Right lobe of liver (tissue), 6 donors: Measurements from ENCODE around the gene CHST8. TPM values are rescaled to one million over a fixed set of nuclear protein-coding genes. Genes with fewer than 3 reads are reported as not detected.
A peak's percentile ranks its signal among the peaks of the same experiment; 100 is the strongest.

ENCODE experiments used
- ATAC-seq, 4 donors: fragments of 200-7000 bp; cut with Tn5 transposase; one replicate each; pipeline ENCODE4 v1.9.1; 2020; ENCODE audit warnings: mild to moderate bottlenecking in 4 of 4, moderate library complexity in 4 of 4
- DNase-seq, 3 donors: peaks; one replicate each; pipeline ENCODE4 v3.0.0-alpha.2; 2020
- H3K27ac ChIP-seq, 3 donors: fragments of 200-600 bp; one replicate each; pipeline ENCODE4 v1.8.0; 2022
- H3K27me3 ChIP-seq, 2 donors: fragments of 200-600 bp; one replicate each; pipeline ENCODE4 v1.8.0; 2022
- H3K36me3 ChIP-seq, 4 donors: fragments of 200-600 bp; sonication (generic) in 1 of 4; one replicate each; pipeline versions ENCODE4 v1.5.1 to v1.8.0; 2017 to 2022; ENCODE audit warnings: control low read depth in 1 of 4
- H3K4me1 ChIP-seq, 4 donors: fragments of 200-600 bp; sonication (generic) in 1 of 4; one replicate each; pipeline versions ENCODE4 v1.5.1 to v1.8.0; 2017 to 2022; ENCODE audit warnings: control low read depth in 1 of 4
- H3K4me3 ChIP-seq, 3 donors: fragments of 200-600 bp; one replicate each; pipeline ENCODE4 v1.8.0; 2022
- H3K9me3 ChIP-seq, 4 donors: fragments of 200-600 bp; sonication (generic) in 1 of 4; one replicate each; pipeline versions ENCODE4 v1.5.1 to v1.8.0; 2017 to 2022; ENCODE audit warnings: control low read depth in 1 of 4
- POLR2A ChIP-seq: fragments of 450-650 bp; IDR thresholded peaks from one replicate; pipeline ENCODE4 v1.6.1; 2017; ENCODE audit warnings: antibody characterized with exemption, mild to moderate bottlenecking
- WGBS: methylation state at CpG from one replicate; pipeline ENCODE4 v1.1.6; 2018; ENCODE audit warnings: low coverage, low lambda C conversion rate; ENCODE audit not compliant: insufficient coverage; ENCODE audit errors: missing lambda C conversion rate; 5-methylcytosine and 5-hydroxymethylcytosine counted together
- intact Hi-C, 2 donors: fragments of 100-400 bp; cut with DNase I; formaldehyde crosslinking; loops; one replicate each; pipeline versions ENCODE4 v1.11.2 to v1.14.1; 2022
- total RNA-seq, 6 experiments: library from RNA; depleted of rRNA in 2 of 6; stranded (reverse); fragments of >200 nt in 2 of 6; fragmentation: NEBNext Ultra II Directional in 3 of 6; extraction: Animal tissue kit (Norgen Biotek cat#: 25700) in 3 of 6; gene quantifications; one replicate each; pipeline versions ENCODE4 v1.1.0 to v1.2.4, GENCODE V29; 2016 to 2023
- TF ChIP-seq, protein P1 (sequence below), 4 donors: fragments of 200-600 bp in 3 of 4; fragments of 450-650 bp in 1 of 4; IDR thresholded peaks; one replicate each; pipeline versions ENCODE4 v1.5.1 to v1.8.0; 2016 to 2022; ENCODE audit warnings: antibody characterized with exemption in 4 of 4, mild to moderate bottlenecking in 2 of 4
- donor health status: DM: no; HTN: yes; CAD: no.
- donor health status: DM: no; HTN: no; CAD: no.
- donor health status: DM: no; HTN: no; CAD: no.
- donor health status: DM: no; HTN: yes; CAD: no.
- donor health status: DM: no; HTN: yes; CAD: no.

Gene CHST8
- total RNA-seq, 6 experiments from 2014 or later = 0.12 to 0.19 TPM; not detected in 4

DNA sequence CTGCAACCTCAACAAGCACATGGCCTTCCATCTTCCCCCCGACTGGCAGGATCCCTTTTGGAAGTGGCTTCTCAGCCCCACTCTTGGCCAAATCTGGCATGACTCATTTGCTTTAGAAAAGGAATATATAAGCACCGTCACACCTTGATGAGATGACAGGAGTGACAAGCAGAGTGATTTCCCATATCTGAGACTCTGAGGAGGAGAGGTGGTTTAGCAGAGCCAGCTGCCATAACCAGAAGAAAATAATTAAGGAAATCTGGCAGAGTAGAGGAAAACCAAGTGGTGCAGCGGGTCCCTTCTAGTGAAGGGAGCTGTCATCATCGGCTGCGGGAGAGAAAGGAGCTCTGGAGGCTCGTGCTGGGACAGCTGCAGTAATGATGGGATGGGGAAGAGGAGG lies 147.5 kb downstream of the CHST8 start:
- H3K4me3 ChIP-seq = no peak overlapping the region
- ATAC-seq (no peak), DNase-seq (no peak)
- H3K27me3 ChIP-seq = no peaks in the 10 kb centered on the region
- no peak for TF ChIP-seq POLR2A
- TF ChIP-seq, protein P1, sequence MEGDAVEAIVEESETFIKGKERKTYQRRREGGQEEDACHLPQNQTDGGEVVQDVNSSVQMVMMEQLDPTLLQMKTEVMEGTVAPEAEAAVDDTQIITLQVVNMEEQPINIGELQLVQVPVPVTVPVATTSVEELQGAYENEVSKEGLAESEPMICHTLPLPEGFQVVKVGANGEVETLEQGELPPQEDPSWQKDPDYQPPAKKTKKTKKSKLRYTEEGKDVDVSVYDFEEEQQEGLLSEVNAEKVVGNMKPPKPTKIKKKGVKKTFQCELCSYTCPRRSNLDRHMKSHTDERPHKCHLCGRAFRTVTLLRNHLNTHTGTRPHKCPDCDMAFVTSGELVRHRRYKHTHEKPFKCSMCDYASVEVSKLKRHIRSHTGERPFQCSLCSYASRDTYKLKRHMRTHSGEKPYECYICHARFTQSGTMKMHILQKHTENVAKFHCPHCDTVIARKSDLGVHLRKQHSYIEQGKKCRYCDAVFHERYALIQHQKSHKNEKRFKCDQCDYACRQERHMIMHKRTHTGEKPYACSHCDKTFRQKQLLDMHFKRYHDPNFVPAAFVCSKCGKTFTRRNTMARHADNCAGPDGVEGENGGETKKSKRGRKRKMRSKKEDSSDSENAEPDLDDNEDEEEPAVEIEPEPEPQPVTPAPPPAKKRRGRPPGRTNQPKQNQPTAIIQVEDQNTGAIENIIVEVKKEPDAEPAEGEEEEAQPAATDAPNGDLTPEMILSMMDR (IDR thresholded peaks at IDR 0.05) = no peak
- intact Hi-C loops = loop anchor here in 1 of 2 donors (5.0 kb wide), 1 partner anchor 532 kb away; no protein-coding TSS in a partner anchor
- 43% methylated on average over 6 of the region's 6 CpGs for WGBS
- H3K4me1 ChIP-seq = no peaks in the 10 kb centered on the region
- H3K9me3 ChIP-seq = no peaks in the 10 kb centered on the region
- no peaks in the 10 kb centered on the region for H3K36me3 ChIP-seq
- no peak overlapping the region for H3K27ac ChIP-seq

DNA sequence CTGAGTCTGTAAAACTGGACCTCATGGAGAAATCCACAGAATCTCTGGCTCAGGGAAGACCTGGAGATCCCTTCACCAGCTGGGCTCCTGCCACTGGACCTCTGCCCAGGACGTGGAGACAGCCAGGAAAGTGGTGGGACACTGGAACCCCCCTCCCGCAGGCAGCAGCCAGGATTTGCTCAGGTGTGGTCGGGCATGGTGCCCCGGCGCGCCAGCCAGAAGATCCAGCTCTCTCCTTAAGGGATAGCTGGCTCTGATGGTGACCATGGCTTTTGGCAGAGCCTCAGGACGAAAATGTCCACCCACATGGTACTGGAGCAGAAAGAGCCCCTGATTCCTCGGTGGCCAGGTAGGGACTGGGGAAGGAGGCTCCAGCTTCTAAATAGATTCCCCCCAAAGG lies 148.4 kb downstream of the CHST8 start:
- no peak overlapping the region for H3K4me3 ChIP-seq
- H3K36me3 ChIP-seq = no peaks in the 10 kb centered on the region
- ATAC-seq (no peak), DNase-seq (no peak)
- intact Hi-C loops = loop anchor here (5.0 to 10.0 kb wide), 4 partner anchors 235 to 533 kb away; no protein-coding TSS in a partner anchor
- H3K27ac ChIP-seq = no peak overlapping the region
- no peaks in the 10 kb centered on the region for H3K4me1 ChIP-seq
- H3K27me3 ChIP-seq = no peaks in the 10 kb centered on the region
- no CpG with 5 or more reads among the region's 8 CpGs for WGBS
- no peaks in the 10 kb centered on the region for H3K9me3 ChIP-seq
- TF ChIP-seq POLR2A = no peak
- TF ChIP-seq, protein P1 (IDR thresholded peaks at IDR 0.05) = no peak

DNA sequence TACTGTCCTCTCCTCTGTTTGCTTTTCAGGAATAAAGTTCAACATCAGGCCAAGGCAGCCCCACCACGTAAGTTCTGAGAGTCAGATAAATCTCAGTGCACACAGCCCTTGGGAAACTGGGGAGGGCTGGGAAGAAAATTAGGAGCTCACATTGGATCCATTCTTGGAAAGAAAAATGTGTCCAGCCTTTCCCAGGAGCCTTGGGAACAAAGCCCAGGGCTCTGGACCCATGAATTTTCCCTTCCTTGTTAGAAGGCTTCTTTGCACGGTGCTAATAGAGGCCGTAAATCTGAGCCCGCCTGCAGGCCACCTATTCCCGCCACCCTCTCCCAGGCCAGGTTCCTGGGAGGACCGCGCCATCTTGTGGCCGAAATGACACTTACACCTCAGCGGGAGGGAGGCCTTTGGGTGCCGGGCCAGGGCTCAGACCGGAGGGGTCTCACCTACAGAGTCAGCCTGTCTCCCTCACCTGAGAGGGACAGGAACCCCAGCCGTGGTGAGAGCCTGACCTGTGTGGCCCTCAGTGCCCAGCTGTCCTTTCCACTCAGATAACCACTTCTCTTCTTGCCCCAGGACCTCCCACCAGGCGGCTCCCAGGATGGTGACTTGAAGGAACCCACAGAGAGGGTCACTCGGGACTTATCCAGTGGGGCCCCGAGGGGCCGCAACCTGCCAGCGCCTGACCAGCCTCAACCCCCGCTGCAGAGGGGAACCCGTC lies 149.8 kb downstream of the CHST8 start:
- Histone ChIP-seq H3K27me3 (no peaks in the 10 kb centered on the region), H3K9me3 (no peaks in the 10 kb centered on the region), H3K4me3 (no peak overlapping the region), H3K4me1 (no peaks in the 10 kb centered on the region), H3K36me3 (no peaks in the 10 kb centered on the region), H3K27ac (no peak overlapping the region)
- WGBS = 0% methylated on average over 9 of the region's 19 CpGs
- intact Hi-C loops = loop anchor here (5.0 to 10.0 kb wide), 4 partner anchors 233 to 534 kb away; no protein-coding TSS in a partner anchor
- peak; percentile 79 to 94 (median 90) for ATAC-seq
- TF ChIP-seq, protein P1 (IDR thresholded peaks at IDR 0.05) = peak; percentile 89 to 91 (median 90)
- no peak for TF ChIP-seq POLR2A
- DNase-seq = peak; percentile 79 to 80 (median 79)

DNA sequence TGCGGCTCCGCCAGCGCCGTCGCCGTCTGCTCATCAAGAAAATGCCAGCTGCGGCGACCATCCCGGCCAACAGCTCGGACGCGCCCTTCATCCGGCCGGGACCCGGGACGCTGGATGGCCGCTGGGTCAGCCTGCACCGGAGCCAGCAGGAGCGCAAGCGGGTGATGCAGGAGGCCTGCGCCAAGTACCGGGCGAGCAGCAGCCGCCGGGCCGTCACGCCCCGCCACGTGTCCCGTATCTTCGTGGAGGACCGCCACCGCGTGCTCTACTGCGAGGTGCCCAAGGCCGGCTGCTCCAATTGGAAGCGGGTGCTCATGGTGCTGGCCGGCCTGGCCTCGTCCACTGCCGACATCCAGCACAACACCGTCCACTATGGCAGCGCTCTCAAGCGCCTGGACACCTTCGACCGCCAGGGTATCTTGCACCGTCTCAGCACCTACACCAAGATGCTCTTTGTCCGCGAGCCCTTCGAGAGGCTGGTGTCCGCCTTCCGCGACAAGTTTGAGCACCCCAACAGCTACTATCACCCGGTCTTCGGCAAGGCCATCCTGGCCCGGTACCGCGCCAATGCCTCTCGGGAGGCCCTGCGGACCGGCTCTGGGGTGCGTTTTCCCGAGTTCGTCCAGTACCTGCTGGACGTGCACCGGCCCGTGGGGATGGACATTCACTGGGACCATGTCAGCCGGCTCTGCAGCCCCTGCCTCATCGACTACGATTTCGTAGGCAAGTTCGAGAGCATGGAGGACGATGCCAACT lies 150.5 kb downstream of the CHST8 start:
- TF ChIP-seq POLR2A = no peak
- TF ChIP-seq, protein P1 (IDR thresholded peaks at IDR 0.05) = no peak

More for the DNA sequence above, 150.5 kb downstream of the CHST8 start:
- no peaks in the 10 kb centered on the region for H3K27me3 ChIP-seq
- intact Hi-C loops = loop anchor here (5.0 to 10.0 kb wide), 4 partner anchors 233 to 535 kb away; no protein-coding TSS in a partner anchor
- DNase-seq (no peak), ATAC-seq (no peak)
- H3K4me1 ChIP-seq = no peaks in the 10 kb centered on the region
- H3K27ac ChIP-seq = no peak overlapping the region
- no peaks in the 10 kb centered on the region for H3K9me3 ChIP-seq
- H3K36me3 ChIP-seq = no peaks in the 10 kb centered on the region
- WGBS = 58% methylated on average over 12 of the region's 72 CpGs
- no peak overlapping the region for H3K4me3 ChIP-seq
